GM12865 (cell line): ENCODE measurements around the gene DEAF1.
A peak's percentile ranks its signal among the peaks of the same experiment; 100 is the strongest.

ENCODE experiments used
- DNase-seq: peaks from one replicate; pipeline ENCODE4 v3.0.0; 2010; ENCODE audit warnings: low read depth
- H3K4me3 ChIP-seq: 2 replicates; pipeline ENCODE4 v1.5.1; 2011; ENCODE audit warnings: mild to moderate bottlenecking, low read depth, low read length, control low read depth
- TF ChIP-seq, protein P1 (sequence below): IDR thresholded peaks from 2 replicates; pipeline ENCODE4 v1.5.1; 2011; ENCODE audit warnings: low read length, control low read depth, low read depth, inconsistent platforms; ENCODE audit not compliant: insufficient read depth; ENCODE audit errors: missing control alignments

Gene DEAF1

GRCh38 chr11:724778-725386 is 29.9 kb upstream of the DEAF1 start:
- DNase-seq = no peak
- TF ChIP-seq, protein P1, sequence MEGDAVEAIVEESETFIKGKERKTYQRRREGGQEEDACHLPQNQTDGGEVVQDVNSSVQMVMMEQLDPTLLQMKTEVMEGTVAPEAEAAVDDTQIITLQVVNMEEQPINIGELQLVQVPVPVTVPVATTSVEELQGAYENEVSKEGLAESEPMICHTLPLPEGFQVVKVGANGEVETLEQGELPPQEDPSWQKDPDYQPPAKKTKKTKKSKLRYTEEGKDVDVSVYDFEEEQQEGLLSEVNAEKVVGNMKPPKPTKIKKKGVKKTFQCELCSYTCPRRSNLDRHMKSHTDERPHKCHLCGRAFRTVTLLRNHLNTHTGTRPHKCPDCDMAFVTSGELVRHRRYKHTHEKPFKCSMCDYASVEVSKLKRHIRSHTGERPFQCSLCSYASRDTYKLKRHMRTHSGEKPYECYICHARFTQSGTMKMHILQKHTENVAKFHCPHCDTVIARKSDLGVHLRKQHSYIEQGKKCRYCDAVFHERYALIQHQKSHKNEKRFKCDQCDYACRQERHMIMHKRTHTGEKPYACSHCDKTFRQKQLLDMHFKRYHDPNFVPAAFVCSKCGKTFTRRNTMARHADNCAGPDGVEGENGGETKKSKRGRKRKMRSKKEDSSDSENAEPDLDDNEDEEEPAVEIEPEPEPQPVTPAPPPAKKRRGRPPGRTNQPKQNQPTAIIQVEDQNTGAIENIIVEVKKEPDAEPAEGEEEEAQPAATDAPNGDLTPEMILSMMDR = no peak
- no peak overlapping the region for H3K4me3 ChIP-seq

GRCh38 chr11:724049-724777 is 29.2 kb upstream of the DEAF1 start:
- peak; percentile 41 for DNase-seq
- H3K4me3 ChIP-seq = no peak overlapping the region
- TF ChIP-seq, protein P1 = no peak

DNA sequence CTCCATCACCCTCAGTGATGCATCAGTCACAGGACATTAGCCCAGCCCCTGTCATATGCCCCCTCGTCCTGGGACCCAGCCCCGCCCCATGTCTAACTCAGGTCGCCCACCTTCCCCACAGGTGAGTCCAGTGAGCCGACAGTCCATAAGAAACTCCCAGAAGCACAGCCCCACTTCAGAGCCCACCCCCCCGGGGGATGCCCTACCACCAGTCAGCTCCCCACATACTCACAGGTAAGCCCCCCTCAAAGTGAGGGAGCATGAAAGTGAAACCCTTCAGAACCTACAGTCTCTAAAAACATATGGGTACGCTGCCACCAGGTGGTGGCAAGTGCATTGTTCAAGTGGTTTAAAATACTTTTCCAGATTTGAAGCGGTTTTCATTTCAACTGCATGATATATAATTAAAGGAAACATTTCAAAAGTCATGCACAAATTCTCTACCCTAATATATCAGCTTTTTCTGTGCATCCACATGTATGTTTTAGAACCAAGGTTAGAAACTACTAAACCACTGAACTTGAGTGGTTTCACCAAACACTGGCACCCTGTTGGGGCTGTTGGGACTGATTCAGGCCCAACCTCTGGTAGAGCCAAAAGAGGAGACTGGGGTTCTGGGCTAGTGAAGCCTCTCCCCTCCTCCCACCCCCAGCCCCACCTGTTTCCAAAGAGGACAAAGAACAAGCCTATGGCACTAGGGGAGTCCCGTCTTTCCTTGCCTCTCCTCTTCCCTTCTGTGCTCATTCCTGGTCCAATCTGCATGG is 28.3 kb upstream of the DEAF1 start:
- DNase-seq = peak; percentile 78
- no peak overlapping the region for H3K4me3 ChIP-seq

GRCh38 chr11:722346-722811 is 27.4 kb upstream of the DEAF1 start:
- DNase-seq = no peak
- TF ChIP-seq, protein P1 = no peak

More for the DNA sequence above, 28.3 kb upstream of the DEAF1 start:
- TF ChIP-seq, protein P1 = peak; percentile 51

GRCh38 chr11:721741-722345 is 26.8 kb upstream of the DEAF1 start:
- DNase-seq = peak; percentile 65
- TF ChIP-seq, protein P1 = no peak
- no peak overlapping the region for H3K4me3 ChIP-seq

More at GRCh38 chr11:722346-722811, 27.4 kb upstream of the DEAF1 start:
- H3K4me3 ChIP-seq = no peak overlapping the region

- TF ChIP-seq, protein P1 = no peak
Measured at GRCh38 chr11:721247-721740, 26.3 kb upstream of the DEAF1 start.

More at GRCh38 chr11:721247-721740, 26.3 kb upstream of the DEAF1 start:
- H3K4me3 ChIP-seq = peak overlapping the region; percentile 31
- no peak for DNase-seq
